Measurements from ENCODE around the gene ASPN.

ASPN gene

DNA sequence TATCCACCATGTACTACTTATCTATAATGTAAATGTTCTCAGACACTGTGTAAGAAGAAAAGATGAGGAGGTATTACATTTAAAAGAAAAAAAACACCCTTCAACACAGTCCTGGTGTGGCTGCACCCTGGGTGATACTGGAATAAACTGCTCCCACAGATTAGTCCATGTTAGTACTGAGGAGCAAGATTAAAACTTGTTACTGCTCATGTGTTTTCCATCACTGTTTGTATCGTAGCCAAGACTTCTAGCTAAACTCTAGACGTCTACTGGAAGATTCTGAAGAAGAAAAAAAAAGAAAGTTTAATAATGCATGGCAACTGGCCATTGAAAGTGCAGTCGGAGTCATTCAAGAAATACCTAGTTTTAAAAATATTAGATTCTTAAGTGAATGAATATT is at the start of gene ASPN:
TSS of gene ASPN (minus strand) at position 178 of the 400 bp plus-strand sequence.
- DNase-seq = no peak

DNA sequence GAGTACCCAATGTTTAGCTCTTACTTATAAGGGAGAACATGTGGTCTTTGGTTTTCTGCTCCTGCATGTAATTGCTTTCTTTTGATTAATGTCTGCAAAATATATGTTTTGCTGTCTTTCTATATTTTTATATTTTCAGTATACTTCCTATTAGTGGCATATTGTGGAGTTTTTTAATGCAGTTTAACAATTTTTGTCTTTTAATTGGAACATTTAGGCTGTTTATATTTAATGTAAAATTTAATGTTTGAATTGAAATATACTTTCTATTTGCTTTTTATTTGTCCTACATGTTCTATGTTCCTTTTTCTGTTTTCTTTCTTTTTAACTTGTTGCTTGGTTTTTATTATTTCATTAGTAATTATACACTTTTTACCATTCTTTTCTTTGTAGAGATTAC is 48.6 kb upstream of the ASPN start:
- DNase-seq = no peak

DNA sequence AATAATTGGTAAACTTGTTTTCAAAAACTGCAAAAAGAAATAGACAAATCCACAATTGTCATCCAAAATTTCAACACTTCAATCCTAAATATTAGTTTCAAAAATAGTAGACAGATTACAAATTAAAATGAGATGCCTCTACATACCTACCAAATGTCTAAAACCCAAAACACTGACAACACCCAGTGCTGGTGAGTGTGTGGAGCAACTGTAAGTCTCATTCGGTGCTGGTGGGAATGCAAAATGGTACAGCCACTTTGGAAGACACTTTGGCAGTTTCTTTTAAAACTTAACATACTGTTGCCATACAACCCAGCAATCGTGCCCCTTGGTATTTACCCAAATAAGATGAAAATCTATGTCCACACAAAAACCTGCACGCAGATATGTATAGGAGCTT is 46.8 kb upstream of the ASPN start:
- no peak for DNase-seq

DNA sequence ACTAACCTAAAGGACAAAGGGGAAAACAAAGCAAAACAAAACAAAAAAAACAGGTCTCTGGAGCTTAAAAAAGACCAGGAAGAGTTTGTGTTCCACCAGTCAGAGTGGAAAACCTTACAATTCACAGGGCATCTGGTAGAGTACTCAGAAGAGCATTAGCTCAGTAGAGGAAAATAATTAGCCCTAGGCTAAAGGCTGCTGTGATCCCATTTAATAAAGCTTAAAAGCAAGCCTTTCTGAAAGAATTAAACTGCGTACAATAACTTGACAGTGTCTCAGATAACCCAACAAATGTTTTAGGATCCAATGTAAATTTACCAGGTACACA is 46.2 kb upstream of the ASPN start:
- no peak for DNase-seq

DNA sequence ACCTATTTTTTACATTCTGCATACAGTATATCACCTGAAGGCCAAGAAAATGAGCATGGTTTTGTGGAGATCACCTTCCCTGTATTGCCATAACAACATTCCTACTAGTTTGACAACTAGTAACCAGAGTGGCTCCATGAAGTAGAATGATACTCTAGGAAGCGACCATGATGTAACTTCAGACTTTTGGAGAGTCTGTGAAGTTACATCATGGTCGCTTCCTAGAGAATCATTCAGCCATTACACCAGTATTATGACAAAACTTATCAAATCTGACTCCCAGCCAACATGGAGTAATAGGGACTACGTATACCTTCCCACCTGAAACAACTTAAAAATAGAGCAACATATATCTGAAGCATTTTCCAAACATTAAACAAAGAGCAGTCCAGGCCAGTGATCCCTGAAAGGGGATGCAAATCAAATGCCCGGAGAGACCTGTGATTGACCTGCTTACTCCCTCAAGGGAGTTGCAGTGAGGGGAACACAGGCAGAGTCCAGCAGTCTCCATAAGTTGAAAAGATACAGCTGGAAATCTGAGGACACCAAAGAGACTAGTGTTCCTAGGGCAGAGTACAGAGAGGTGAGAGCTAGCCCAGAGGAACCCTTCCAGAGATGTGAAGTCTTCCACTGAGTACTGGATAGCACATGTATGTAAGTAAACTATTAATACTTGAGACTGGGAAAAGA is 45.7 kb upstream of the ASPN start:
- no peak for DNase-seq

DNA sequence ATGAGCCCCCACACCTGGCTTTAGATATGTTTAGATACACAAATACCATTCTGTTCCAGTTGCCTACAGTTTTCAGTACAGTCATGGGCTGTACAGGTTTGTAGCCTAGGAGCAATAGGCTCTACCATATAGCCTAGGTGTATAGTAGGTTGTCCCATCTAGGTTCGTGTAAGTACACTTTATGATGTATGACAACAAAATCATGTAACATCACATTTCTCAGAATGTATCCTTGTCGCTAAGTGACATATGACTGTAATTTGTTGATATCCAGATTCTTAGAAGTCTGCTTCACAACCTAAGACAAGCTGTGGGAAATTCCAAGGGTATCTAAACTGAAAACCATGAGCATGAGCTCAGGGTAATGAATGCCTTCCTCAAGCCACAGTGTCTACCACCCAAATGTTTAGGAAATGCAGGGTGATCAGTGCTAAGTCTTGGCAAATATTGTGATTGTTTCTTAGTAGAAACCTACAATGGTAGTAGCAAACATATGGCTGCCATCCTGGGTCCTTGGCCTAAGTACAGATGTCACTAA is 45.1 kb upstream of the ASPN start:
- no peak for DNase-seq

DNA sequence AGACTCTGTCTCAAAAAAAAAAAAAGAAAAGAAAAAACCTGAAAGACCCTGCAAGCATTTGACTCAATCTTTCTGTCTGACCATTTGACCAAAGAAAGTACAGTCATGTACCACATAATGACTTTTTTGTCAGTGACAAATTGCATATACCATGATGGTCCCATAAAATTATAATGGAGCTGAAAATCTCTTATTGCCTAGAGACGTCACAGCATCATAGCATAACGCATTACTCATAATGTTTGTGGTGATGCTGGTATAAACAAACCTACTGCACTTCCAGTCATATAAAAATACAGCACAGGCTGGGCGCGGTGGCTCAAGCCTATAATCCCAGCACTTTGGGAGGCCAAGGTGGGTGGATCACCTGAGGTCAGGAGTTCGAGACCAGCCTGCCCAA is 43.0 kb upstream of the ASPN start:
- DNase-seq = no peak

DNA sequence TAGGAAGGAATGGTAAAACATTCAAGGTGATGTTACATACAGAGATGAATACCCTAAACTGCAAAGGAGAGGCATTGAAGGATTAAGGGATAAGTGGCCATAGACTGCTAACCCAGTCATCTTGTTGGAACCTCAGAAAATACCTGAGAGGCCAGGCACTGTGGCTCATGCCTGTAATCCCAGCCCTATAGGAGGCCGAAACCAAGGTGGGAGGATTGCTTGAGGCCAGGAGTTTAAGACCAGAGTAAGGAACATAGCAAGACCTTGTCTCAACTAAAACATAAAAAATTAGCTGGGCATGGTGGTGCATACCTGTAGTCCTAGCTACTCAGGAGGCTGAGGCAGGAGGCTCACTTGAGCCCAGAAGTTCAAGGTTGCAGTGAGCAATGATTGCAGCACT is 42.6 kb upstream of the ASPN start:
- no peak for DNase-seq

DNA sequence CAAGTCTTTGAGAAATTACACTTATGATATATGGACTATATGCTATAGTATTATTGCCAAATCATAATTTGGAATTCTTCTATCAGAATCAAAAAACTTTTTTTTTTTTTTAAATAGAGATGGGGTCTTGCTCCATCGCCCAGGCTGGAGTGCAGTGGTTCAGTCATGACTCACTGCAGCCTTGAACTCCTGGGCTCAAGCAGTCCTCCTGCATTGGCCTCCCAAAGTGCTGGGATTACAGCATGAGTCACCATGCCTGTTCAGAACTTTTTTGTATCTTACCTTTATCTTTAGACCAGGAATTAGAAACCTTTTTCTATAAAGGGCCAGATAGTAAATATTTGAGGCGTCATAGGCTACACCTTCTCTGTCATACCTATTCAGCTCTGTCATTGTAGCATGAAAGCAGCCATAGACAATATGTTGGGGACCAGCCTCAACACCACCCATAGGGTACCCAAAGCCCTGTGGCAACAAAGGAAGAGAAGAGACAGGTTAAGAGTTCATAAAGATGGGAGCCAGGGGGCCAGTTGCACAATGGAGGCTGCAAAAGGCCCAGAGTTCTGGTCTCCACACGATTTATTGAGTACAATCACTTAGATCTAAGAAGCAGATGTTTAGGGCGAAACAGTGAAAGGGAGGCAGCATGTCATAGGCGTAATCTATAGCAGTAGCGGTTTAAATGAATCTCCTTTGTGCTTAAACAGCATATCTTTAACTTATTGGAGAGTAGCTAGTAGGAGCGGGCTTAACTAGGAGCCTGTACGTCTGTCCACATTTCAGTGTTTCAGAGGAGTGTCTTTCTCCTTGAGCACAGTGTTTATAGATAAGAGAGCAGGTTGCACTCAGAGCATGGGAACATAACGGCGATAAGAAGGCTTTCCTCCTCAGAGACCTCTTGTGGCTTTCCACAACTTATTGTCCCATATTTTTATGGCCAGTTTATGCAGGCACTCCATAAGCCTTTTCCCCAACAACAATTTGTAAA is 41.0 kb upstream of the ASPN start:
- no peak for DNase-seq

DNA sequence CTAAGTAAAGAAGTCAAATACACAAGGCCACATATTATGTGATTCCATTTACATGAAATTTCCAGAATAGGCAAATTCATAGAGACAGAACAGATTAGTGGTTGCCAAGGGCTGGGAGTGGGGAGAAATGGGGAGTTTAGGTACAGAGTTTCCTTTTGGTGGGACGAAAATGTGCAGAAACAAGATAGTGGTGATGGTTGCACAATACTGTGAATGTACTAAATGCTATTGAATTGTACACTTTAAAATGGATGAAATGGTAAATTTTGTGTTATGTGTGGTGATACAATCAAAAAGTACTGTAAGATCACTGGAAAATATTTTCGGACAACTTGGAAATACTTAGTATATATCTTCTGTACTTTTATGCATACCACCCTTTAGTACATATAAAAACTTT is 38.5 kb upstream of the ASPN start:
- DNase-seq = no peak

DNA sequence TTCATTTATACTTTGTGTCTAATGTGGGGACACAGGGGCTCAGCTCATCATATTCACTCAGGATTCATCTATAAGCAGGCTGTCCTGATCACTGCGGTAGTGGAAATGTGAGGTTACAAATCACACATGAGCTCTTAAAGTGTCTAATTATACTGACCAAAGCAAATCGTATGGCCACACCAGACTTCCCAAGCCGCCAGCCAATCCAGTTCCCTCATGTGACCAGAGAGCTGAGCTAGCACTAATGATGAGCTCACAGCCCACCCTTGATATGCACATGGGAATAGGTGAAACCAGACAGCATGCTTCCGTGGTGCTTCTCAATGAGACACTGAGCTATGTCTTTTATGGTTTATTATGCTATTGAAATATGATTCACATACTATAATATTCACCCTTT is 35.9 kb upstream of the ASPN start:
- no peak for DNase-seq

DNA sequence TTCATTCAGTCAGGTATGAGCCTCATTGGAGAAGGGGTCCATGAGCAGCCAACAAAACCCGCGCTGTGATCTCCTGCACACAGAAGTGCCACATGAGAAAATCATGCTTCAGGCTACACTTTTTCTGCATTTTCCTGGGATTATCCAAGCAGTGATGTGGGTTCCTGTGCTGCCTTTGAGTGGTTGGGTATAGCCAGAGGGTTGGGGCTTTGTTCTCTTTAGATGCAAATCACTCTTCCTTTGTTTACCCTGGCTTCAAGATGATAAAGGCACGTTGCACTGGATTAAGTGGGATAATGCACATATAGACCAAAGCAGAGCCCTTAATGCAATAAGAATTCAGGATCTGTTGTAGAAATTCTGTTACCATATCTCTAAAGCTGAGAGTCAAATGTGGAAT is 34.7 kb upstream of the ASPN start:
- DNase-seq = no peak

DNA sequence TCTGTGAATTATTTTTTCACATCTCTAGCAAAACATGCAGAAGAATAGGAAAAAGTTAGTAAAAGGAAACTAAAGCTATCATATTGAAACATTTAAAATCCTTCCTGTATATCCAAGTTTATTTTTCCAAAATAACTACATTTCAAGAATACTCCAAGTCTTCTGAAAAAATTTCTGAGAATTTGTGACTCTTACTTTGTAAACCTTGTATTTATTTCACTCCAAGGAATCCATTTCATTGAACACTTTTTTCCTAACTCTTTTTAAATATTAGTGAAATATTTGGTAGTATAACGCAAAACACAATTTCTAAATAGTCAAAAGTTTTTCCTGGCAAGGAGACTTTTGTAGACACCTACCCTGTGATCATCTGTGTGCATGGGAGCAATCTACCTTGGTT is 34.2 kb upstream of the ASPN start:
- DNase-seq = no peak

DNA sequence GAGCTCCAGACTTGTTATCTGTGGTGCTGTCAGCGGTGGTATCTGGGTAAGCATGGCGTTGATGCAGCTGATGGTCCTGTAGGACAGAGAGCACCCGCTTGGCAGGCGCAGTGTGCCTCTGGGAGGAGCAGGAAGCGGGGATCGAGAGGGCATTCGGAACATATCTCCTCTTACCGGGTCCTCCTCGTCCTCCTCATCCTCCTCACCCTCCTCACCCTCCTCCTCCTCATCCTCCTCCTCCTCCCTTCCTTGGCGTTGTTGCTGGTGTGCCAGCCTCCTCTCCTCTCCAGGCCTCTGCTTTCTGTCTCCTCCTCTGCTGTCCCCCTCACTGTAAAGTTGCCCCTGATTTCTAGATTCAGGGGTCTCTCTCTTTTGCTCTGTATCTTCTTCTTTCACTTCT is 32.3 kb upstream of the ASPN start:
- no peak for DNase-seq

DNA sequence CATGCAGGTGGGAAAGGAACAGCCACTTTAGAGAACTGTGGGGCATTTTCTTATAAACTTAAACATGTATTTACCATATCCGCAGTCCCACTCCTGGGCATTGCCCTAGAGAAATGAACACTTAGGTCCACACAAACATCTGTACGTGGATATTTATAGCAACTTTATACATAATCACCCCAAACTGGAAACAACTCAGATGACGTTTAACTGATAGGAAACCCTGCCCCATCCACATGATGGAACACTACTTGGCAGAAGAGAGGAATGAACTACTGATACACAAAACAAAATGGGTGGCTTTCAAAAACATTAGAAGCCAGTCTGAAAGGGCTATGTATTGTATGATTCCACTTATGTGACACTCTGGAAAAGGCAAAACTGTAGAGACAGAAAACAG is 31.0 kb upstream of the ASPN start:
- no peak for DNase-seq

DNA sequence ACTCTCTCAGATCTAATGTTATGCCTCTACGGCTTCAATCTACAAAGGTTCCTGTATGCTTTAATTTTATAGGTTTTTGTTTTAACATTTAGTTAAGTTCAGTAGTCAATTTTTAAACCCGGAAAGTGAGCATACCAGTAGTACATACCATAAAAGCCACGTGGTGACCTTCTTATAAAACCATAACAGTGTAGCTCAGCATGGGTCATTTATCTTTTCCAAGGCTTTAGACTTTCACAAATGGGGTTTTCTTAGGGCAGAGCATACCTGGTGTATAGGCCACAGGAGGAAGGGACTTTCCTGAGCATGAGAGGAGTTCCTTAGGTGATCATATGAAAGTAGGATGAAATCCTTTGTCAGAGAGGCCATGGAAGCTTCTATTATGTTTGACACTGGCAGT is 30.3 kb upstream of the ASPN start:
- no peak for DNase-seq

DNA sequence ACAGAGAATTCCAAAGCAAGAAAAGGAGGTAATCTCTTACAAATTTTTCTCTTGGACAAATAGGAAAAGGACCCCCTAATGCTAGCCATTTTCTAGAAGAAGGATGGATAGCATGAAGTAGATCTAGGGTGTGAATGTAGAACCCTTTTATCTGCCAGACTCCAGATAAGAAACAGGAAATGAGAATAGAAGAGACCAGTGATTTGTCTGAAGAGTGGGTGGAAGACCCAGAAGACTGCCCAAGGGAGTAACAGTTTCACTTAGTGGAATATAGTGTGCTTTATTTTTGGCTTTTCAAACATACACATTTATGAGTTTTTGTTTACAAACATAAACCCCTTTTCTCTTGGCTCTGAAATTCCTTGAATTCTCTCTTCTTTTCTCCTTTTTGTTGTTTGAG is 28.4 kb upstream of the ASPN start:
- DNase-seq = no peak

DNA sequence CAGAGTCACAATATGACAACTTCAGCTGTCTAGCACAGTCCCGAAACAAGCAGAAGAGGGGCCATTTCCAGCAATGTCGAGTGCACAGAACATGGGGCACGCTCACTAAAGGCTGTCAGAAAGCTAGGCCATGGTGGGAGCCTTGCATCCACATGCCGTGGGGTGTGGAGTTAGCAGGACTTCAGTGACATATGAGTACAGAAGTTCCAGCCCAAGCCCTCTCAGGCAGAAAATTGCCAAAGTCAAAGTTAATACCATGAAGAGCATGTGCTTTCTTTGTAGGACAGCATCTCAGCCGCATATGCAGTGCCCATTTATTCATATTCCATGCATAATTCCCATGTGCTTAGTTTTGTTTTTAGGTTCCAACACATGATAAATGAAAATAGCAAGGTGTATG is 26.7 kb upstream of the ASPN start:
- no peak for DNase-seq

DNA sequence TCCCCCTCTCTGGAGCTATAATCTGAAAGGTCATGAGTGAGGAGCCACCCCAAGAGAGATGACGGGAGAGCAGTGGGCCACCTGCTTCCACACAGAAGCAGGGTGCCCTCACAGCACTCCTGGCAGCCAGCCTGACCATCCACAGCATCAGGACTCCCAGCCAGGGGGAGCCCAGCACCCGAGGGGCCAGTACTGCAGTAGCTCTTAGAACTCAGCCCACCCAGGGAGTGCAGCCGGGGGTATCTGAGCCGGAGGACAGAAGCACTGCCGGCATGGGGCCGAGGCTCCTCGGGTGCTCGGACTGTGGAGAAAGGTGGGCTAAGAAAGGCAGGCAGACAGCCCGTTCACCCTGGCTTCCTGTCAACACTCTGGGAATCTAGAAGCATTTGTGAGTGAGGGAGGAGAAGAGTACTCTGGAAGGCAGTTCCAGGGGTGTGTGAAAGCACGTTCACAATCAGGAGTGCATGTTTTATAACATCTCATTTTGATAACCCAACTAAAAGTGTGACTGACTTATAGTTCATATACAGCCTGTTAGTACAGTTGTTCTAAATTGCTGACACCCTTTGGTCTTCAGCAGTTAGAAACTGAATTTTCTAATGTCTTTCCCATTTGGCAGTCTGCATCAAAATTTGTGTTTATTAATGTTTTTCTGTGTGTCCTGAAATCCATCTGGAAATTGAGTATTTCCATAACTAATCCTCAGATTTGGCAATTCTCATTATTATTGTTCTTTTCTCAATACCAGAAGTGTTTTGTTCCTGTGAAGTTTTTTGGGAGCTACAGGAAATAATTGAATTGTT is 25.9 kb upstream of the ASPN start:
- no peak for DNase-seq

DNA sequence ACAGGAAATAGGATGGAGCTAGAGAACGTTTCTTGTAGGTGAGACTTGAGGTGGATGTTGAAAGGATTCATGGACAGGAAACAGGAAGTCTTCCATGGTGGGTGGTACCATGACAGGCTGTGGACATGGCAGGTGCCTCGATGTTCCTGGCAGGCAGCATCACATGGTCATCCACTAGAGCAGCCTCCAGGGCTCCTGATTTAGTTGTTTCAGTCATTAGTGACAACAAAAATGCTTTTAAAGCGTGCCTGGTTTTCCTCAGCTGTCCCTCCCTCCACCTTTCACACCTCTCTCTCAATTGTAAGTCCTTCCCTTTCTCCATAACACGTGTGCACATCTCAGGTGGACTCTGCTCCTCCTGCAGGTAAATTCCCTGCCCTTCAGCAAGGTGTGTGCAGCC is 25.2 kb upstream of the ASPN start:
- DNase-seq = no peak

DNA sequence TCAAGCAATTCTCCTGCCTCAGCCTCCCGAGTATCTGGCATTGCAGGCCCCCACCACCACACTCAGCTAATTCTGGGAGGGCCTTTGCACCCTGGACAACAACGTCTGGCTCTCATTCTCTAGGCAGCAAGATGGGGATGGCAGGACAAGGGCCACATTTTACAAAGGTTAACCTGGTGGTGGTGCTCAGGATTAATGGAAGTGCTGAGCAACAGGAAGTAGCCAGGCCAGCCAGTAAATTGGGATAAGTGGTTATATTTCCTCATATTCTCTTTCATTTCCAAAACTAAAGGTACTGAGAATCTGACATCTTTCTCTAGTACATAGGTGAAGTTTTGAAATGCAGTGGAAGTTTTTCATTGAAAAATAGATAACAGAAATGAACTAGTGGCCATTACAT is 24.7 kb upstream of the ASPN start:
- DNase-seq = no peak

DNA sequence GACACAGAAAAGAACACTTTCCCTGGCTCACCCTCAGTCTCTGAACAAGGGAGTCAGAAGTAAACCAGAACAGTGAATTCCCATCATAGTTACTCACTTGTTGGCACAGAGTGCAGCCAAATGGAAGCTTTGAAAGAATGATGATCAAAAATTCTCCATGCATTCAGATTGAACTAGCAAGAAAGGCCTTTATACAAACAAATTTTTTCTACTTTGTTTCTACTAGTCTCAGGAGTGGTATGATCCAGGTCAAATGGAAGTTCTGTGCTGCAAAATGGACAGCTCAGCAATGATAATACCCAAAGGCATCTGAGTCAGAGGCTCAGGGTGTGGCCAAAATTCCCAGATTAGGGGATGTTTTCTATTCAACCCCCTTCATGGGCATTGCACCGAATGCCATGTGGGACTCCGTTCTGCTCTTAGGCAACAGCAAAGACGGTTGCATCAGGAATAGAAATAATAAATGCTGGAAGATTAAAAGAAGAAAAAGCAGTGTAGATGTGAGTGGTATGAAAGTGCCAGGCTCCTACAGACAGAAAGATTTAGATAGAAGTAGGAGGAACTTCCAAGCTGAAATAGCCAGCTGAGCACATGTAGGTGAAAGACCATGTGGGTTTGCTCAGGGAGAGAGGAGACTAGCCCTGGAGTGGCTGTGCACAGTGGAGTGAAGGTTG is 24.0 kb upstream of the ASPN start:
- DNase-seq = no peak

DNA sequence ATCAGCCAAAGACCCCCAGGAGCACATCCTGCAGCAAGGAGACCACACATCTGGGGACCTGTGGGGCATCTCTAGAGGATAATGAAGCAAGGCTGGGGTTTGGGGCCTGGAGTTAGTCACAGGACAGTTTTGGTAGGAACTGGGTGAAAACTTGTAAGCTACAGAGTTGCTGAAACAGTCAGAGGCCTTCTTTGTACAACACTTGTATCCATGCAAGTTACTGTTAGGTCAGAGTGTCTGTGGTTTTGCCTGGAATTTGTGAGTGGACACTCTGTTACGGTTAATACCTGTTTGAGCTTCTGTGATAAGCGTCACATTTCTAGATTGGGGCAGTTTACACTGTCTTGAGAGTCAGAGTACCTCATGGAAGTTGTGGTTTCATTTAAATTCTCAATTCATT is 22.6 kb upstream of the ASPN start:
- no peak for DNase-seq
